Fibroblast of lung (primary cell): ENCODE data around the gene PAPOLB. TPM values are rescaled to one million over a fixed set of nuclear protein-coding genes. Genes with fewer than 3 reads are reported as not detected.

ENCODE experiments used
- DNase-seq, 2 donors: peaks; one replicate each; pipeline versions ENCODE4 v3.0.0 to v3.0.0-alpha.2; 2010; ENCODE audit warnings: low read depth in 2 of 2
- H2AFZ ChIP-seq: 2 replicates; pipeline ENCODE4 v1.5.1; 2012; ENCODE audit warnings: low read length, control low read depth, inconsistent platforms
- H3K27ac ChIP-seq: 2 replicates; pipeline ENCODE4 v1.5.1; 2011; ENCODE audit warnings: low read length, control low read depth; ENCODE audit not compliant: insufficient read depth
- H3K27me3 ChIP-seq: 2 replicates; pipeline ENCODE4 v1.5.1; 2011; ENCODE audit warnings: mild to moderate bottlenecking, low read length; ENCODE audit not compliant: control insufficient read depth, insufficient read depth
- H3K36me3 ChIP-seq: 2 replicates; pipeline ENCODE4 v1.5.1; 2011; ENCODE audit warnings: low read length; ENCODE audit not compliant: control insufficient read depth, insufficient read depth
- H3K4me1 ChIP-seq: 2 replicates; pipeline ENCODE4 v1.5.1; 2011; ENCODE audit warnings: low read length; ENCODE audit not compliant: control insufficient read depth, insufficient read depth; ENCODE audit errors: extremely low read depth
- H3K4me2 ChIP-seq: 2 replicates; pipeline ENCODE4 v1.5.1; 2011; ENCODE audit warnings: low read length, control low read depth; ENCODE audit not compliant: insufficient read depth; ENCODE audit errors: extremely low read depth
- H3K4me3 ChIP-seq, 4 experiments: fragments of 200-600 bp in 1 of 4; sonication (generic) in 1 of 4; replicated peaks in 1 of 4; 2 replicates each; pipeline ENCODE4 v1.5.1; 2011 to 2016; ENCODE audit warnings: low read length in 4 of 4, low read depth in 3 of 4, mild to moderate bottlenecking in 3 of 4, control low read depth in 2 of 4, inconsistent platforms in 1 of 4, mixed read lengths in 1 of 4; ENCODE audit not compliant: insufficient read depth in 1 of 4; ENCODE audit errors: control extremely low read depth in 1 of 4
- H3K79me2 ChIP-seq: 2 replicates; pipeline ENCODE4 v1.5.1; 2012; ENCODE audit warnings: mild to moderate bottlenecking, low read length, inconsistent platforms; ENCODE audit not compliant: control insufficient read depth, insufficient read depth
- H3K9ac ChIP-seq: 2 replicates; pipeline ENCODE4 v1.5.1; 2011; ENCODE audit warnings: mild to moderate bottlenecking, low read length, control low read depth; ENCODE audit not compliant: insufficient read depth
- H3K9me3 ChIP-seq: 2 replicates; pipeline ENCODE4 v1.5.1; 2012; ENCODE audit warnings: low read depth, low read length; ENCODE audit not compliant: control insufficient read depth, insufficient read depth
- H4K20me1 ChIP-seq: 2 replicates; pipeline ENCODE4 v1.5.1; 2011; ENCODE audit warnings: low read length; ENCODE audit not compliant: control insufficient read depth, insufficient read depth; ENCODE audit errors: extremely low read depth
- CTCF ChIP-seq, 2 donors: IDR thresholded peaks in 1 of 2; conservative IDR thresholded peaks in 1 of 2; 1 replicate in 1 of 2; 2 replicates in 1 of 2; pipeline ENCODE4 v1.5.1; 2011 to 2012; ENCODE audit warnings: low read length in 2 of 2, control low read depth in 1 of 2, inconsistent platforms in 1 of 2, low read depth in 1 of 2, mild to moderate bottlenecking in 1 of 2
- EZH2 ChIP-seq: IDR thresholded peaks from 2 replicates; pipeline ENCODE4 v1.5.1; 2012; ENCODE audit warnings: low read length, control low read depth, mild to moderate bottlenecking; ENCODE audit errors: missing control alignments
- polyA plus RNA-seq, 2 donors: library from polyadenylated mRNA; depleted of rRNA in 1 of 2; stranded (reverse) in 1 of 2; unstranded in 1 of 2; fragments of >200 nt; gene quantifications; 2 replicates each; pipeline ENCODE4 v1.2.1, GENCODE V29; 2011 to 2012; ENCODE audit warnings: missing spikeins in 1 of 2
- total RNA-seq: library from RNA; depleted of rRNA; stranded (reverse); fragments of >200 nt; gene quantifications from 2 replicates; pipeline ENCODE4 v1.2.1, GENCODE V29; 2014

The PAPOLB gene
- total and polyA plus RNA-seq, 2 donors (not counting 1 experiment from before 2014, with no cell fraction given) = under 0.01 to 0.02 TPM

- Histone ChIP-seq H3K4me3 (no peak overlapping the region), H3K4me1 (no peaks in the 10 kb centered on the region), H2AFZ (no peak overlapping the region), H4K20me1 (no peaks in the 10 kb centered on the region), H3K9ac (no peak overlapping the region), H3K79me2 (no peaks in the 10 kb centered on the region), H3K4me2 (no peak overlapping the region), H3K27ac (no peak overlapping the region), H3K9me3 (no peaks in the 10 kb centered on the region), H3K27me3 (no peaks in the 10 kb centered on the region), H3K36me3 (no peaks in the 10 kb centered on the region)
- TF ChIP-seq EZH2 (no peak), CTCF (conservative IDR thresholded peaks at IDR 0.05 in 1 of 2, IDR thresholded peaks at IDR 0.05 in 1 of 2; ENCODE audit: low read depth in 1 of 2, low read length in 2 of 2) (no peak)
- DNase-seq = no peak
Measured at GRCh38 chr7:4817178-4817901, 44.5 kb downstream of the PAPOLB start.

DNA sequence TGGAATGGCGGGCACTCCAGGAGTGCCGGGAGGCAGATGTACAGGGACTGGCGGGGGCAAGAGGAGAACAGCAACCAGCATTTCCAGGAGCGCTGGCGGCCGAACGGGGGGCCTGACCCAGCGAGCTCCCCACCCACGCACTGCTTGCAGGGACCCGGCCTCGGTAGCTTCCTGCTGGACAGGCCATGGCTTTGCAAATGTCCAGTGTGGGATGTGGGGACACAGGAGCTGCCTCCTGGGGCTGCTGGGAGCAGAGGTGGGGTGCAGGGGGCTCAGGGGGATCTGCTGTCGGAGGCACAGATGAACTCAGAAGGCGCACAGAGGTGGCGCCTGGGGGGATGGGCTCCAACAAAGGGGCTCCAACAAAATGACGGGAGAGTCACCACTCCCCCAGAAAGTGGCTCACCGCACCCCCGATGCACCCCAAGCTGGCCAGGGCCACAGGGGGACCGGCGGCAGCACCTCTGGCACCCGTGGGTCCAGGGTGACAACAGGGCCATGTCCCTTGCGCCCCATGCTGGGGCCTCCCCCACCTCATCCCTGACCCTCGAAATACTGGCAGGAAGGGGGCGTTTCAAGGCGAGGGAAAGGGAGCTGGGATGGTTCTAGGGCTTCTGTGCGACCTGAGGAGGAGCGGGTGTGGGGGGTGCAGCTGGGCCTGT lies 45.3 kb downstream of the PAPOLB start:
- H2AFZ ChIP-seq = no peak overlapping the region
- H3K4me2 ChIP-seq = no peak overlapping the region
- no peaks in the 10 kb centered on the region for H3K9me3 ChIP-seq
- H4K20me1 ChIP-seq = no peaks in the 10 kb centered on the region
- H3K4me1 ChIP-seq = no peaks in the 10 kb centered on the region
- no peaks in the 10 kb centered on the region for H3K36me3 ChIP-seq
- H3K9ac ChIP-seq = no peak overlapping the region
- H3K4me3 ChIP-seq = no peak overlapping the region
- no peak overlapping the region for H3K27ac ChIP-seq
- TF ChIP-seq CTCF (conservative IDR thresholded peaks at IDR 0.05 in 1 of 2, IDR thresholded peaks at IDR 0.05 in 1 of 2; ENCODE audit: low read depth in 1 of 2, low read length in 2 of 2) (no peak), EZH2 (no peak)
- no peaks in the 10 kb centered on the region for H3K79me2 ChIP-seq
- no peak for DNase-seq
- no peaks in the 10 kb centered on the region for H3K27me3 ChIP-seq

- H2AFZ ChIP-seq = no peak overlapping the region
- no peak overlapping the region for H3K4me3 ChIP-seq
- TF ChIP-seq EZH2 = no peak
- no peaks in the 10 kb centered on the region for H3K4me1 ChIP-seq
- no peaks in the 10 kb centered on the region for H3K36me3 ChIP-seq
- no peak overlapping the region for H3K27ac ChIP-seq
- H3K9ac ChIP-seq = no peak overlapping the region
- H3K27me3 ChIP-seq = no peaks in the 10 kb centered on the region
- DNase-seq = no peak
- no peak overlapping the region for H3K4me2 ChIP-seq
- H3K79me2 ChIP-seq = no peaks in the 10 kb centered on the region
- H4K20me1 ChIP-seq = no peaks in the 10 kb centered on the region
- H3K9me3 ChIP-seq = no peaks in the 10 kb centered on the region
Measured at GRCh38 chr7:4815609-4816418, 46.0 kb downstream of the PAPOLB start.
